ENCODE results near the gene ANKRD10.

ANKRD10 gene

GRCh38 chr13:110902370-110902769 is 12.5 kb downstream of the ANKRD10 start:
- H3K4me3 ChIP-seq (ENCODE audit: low read depth, low read length) = no peak overlapping the region
- TF ChIP-seq, protein P1, sequence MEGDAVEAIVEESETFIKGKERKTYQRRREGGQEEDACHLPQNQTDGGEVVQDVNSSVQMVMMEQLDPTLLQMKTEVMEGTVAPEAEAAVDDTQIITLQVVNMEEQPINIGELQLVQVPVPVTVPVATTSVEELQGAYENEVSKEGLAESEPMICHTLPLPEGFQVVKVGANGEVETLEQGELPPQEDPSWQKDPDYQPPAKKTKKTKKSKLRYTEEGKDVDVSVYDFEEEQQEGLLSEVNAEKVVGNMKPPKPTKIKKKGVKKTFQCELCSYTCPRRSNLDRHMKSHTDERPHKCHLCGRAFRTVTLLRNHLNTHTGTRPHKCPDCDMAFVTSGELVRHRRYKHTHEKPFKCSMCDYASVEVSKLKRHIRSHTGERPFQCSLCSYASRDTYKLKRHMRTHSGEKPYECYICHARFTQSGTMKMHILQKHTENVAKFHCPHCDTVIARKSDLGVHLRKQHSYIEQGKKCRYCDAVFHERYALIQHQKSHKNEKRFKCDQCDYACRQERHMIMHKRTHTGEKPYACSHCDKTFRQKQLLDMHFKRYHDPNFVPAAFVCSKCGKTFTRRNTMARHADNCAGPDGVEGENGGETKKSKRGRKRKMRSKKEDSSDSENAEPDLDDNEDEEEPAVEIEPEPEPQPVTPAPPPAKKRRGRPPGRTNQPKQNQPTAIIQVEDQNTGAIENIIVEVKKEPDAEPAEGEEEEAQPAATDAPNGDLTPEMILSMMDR (IDR thresholded peaks at IDR 0.05; ENCODE audit: borderline replicate concordance, insufficient read depth, low read depth, low read length) = no peak

DNA sequence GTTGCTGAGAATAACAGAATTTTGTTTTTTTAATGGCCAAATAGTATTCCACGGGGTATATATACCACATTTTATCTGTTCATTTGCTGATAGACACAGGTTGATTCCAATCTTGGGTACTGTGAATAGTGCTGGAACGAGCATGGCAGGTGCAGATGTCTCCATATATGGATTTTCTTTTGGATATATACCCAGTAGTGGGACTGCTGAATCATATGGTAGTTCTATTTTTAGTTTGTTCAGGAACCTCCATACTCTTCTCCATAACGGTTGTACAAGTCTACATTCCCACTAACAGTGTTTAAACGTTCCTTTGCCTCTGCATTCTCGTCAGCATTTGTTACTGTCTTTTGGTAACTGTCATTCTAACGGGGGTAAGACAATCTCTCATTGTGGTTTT is 17.3 kb downstream of the ANKRD10 start:
- H3K4me3 ChIP-seq (ENCODE audit: low read depth, low read length) = no peak overlapping the region
- TF ChIP-seq, protein P1 (IDR thresholded peaks at IDR 0.05; ENCODE audit: borderline replicate concordance, insufficient read depth, low read depth, low read length) = no peak

- no peak overlapping the region for H3K4me3 ChIP-seq (ENCODE audit: low read depth, low read length)
- TF ChIP-seq, protein P1 (IDR thresholded peaks at IDR 0.05; ENCODE audit: borderline replicate concordance, insufficient read depth, low read depth, low read length) = no peak
Observed at GRCh38 chr13:110897014-110897413, 17.9 kb downstream of the ANKRD10 start.

DNA sequence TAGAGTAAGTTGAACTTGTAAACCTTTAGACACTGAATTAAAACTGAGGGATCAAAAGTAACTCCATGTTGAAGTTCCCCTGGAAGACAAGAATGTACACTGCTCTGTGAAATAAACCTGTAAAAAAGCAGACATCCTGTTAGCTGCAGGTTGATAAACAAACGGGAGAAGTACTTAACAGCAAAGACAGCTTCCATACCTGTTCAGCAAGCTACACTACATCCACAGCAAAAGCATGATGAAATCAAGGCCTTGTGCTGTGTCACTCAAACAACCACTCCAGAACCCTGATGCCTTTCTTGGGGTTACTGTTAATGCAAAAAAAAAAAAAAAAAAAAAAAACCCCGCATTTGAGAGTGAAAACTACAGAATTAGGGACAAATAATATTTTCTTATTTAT is 20.8 kb downstream of the ANKRD10 start:
- TF ChIP-seq, protein P1 (IDR thresholded peaks at IDR 0.05; ENCODE audit: borderline replicate concordance, insufficient read depth, low read depth, low read length) = no peak
- no peak overlapping the region for H3K4me3 ChIP-seq (ENCODE audit: low read depth, low read length)

DNA sequence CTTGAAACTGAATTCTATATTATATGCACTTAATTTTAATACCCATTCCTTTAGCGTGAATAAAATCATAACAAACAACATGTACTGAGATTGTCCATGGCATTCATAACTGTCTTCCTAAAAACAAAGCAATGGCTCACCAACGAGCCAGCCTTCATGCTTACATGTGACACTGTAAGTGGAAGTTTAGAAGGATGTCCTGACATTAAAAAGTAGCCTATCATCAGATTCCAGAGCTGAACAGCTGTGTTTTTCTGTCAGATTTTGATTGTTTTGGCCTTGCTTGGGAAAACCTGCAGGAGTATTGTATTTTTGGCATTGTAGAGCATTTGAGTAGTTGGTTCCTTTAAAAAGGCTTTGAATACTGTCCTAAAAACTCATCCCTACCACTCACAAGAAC is 21.3 kb downstream of the ANKRD10 start:
- TF ChIP-seq, protein P1 (IDR thresholded peaks at IDR 0.05; ENCODE audit: borderline replicate concordance, insufficient read depth, low read depth, low read length) = no peak
- H3K4me3 ChIP-seq (ENCODE audit: low read depth, low read length) = no peak overlapping the region

DNA sequence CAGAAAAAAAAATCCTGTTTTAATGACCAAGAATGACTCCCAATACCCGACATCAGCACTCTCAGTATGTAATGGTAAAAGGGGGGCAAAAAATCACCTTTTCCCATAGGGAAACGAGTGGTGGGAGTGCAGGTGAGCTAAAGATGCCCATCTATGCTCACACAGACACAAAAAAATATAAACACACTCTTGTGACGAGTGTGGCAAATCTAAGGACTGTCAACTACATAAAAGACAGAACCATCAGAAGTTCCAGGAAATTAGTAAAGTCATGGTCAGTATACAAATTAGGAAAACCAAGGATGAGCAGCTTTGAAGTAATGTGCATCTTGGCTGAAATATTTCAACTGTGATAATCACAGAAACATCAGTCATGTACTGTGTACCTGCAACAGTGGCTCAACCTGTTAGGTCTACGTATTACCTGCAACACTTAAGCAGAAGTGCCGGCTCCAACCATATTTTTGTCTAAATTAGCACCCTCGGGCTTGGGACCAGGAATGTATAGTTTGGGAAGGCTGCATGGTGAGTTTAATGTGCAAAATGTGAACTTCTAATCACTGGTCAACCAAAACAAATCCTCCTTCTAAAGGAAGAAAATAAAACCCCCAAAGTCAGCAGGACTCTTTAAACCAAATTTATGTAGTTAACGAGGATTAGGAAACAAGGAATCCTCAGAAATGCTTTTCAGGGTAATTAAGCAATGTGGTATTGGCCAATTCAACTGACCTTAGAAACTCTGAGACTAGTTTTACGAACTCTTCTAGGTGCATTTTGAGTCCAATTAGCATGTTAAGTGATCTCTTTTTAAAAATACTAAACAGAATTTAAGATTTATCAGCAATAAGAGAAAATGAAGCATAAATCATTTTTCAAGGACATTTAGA is 24.3 kb downstream of the ANKRD10 start:
- TF ChIP-seq, protein P1 (IDR thresholded peaks at IDR 0.05; ENCODE audit: borderline replicate concordance, insufficient read depth, low read depth, low read length) = no peak

DNA sequence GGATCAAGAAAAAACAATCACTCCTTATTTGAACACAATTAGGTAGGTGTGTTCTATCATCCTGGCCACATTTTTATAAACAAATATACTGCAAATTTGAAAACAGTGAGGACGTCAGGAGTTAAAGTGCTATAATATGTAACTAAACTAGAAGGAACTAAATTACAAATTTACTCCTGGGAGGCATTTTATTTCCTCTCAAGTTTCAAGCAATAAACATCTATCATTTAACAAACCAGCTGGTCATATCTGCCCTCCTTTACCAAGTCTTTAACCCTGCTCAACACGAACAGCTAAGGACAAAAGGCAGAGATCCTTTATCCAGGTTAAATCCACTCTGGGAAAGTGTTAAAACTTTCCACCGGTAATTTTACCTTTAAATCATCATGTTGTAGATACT is 26.5 kb downstream of the ANKRD10 start:
- H3K4me3 ChIP-seq (ENCODE audit: low read depth, low read length) = no peak overlapping the region
- TF ChIP-seq, protein P1 (IDR thresholded peaks at IDR 0.05; ENCODE audit: borderline replicate concordance, insufficient read depth, low read depth, low read length) = no peak

More for the DNA sequence above, 24.3 kb downstream of the ANKRD10 start:
- no peak overlapping the region for H3K4me3 ChIP-seq (ENCODE audit: low read depth, low read length)
